SU-DHL-6 (cell line): ENCODE results near the gene BOK.

Experiments
- H2AFZ ChIP-seq: fragments of 200-600 bp; sonication (generic); 2 replicates; pipeline ENCODE4 v1.6.1; 2014; ENCODE audit warnings: low read depth, mild to moderate bottlenecking, moderate library complexity, mixed read lengths, antibody characterized with exemption, low read length; ENCODE audit not compliant: severe bottlenecking
- H3F3A ChIP-seq: fragments of 200-600 bp; shearing (Covaris generic); 2 replicates; pipeline ENCODE4 v1.6.0; 2016; ENCODE audit warnings: antibody characterized with exemption, mild to moderate bottlenecking; ENCODE audit not compliant: insufficient read depth
- H3K27ac ChIP-seq: fragments of 200-600 bp; sonication (generic); 2 replicates; pipeline ENCODE4 v1.5.1; 2016; ENCODE audit warnings: low read depth, mild to moderate bottlenecking, low read length, moderate library complexity, mixed read lengths
- H3K27me3 ChIP-seq: fragments of 200-600 bp; sonication (generic), shearing (Covaris generic); 2 replicates; pipeline ENCODE4 v1.6.0; 2014; ENCODE audit warnings: mild to moderate bottlenecking, low read length
- H3K36me3 ChIP-seq: fragments of 200-600 bp; sonication (generic); 2 replicates; pipeline ENCODE4 v1.6.1; 2014; ENCODE audit warnings: mild to moderate bottlenecking, low read length, mixed read lengths
- H3K4me2 ChIP-seq: fragments of 300-600, 200-600 bp; shearing (Covaris generic), sonication (generic); 2 replicates; pipeline ENCODE4 v1.6.0; 2014; ENCODE audit warnings: low read length, low read depth, mild to moderate bottlenecking; ENCODE audit not compliant: poor library complexity, severe bottlenecking
- H3K4me3 ChIP-seq: fragments of 200-600 bp; sonication (generic); 2 replicates; pipeline ENCODE4 v1.5.1; 2014; ENCODE audit warnings: antibody characterized with exemption, low read length, mild to moderate bottlenecking, mixed read lengths; ENCODE audit not compliant: insufficient read depth, poor library complexity, severe bottlenecking
- H3K79me2 ChIP-seq: fragments of 200-600 bp; sonication (generic); 2 replicates; pipeline ENCODE4 v1.6.1; 2014; ENCODE audit warnings: mild to moderate bottlenecking, low read length, moderate library complexity; ENCODE audit not compliant: insufficient read depth
- H3K9ac ChIP-seq: fragments of 200-600 bp; sonication (generic); 2 replicates; pipeline ENCODE4 v1.7.0; 2014; ENCODE audit warnings: mild to moderate bottlenecking, low read length
- H3K9me2 ChIP-seq: fragments of 200-600 bp; sonication (generic); replicated peaks from 2 replicates; pipeline ENCODE4 v1.6.1; 2014; ENCODE audit warnings: low read length; ENCODE audit not compliant: insufficient read depth
- H3K9me3 ChIP-seq: fragments of 200-600 bp; sonication (generic); 2 replicates; pipeline ENCODE4 v1.6.1; 2014; ENCODE audit warnings: low read length, mixed read lengths; ENCODE audit not compliant: insufficient read depth
- H4K20me1 ChIP-seq: fragments of 200-600 bp; sonication (generic); 2 replicates; pipeline ENCODE4 v1.6.1; 2014; ENCODE audit warnings: low read depth, mild to moderate bottlenecking, antibody characterized with exemption, low read length, moderate library complexity, mixed read lengths
- CTCF ChIP-seq: fragments of 200-600 bp; sonication (generic); IDR thresholded peaks from one replicate; pipeline ENCODE4 v1.5.1; 2017; ENCODE audit warnings: antibody characterized with exemption, mild to moderate bottlenecking, low read length, moderate library complexity; ENCODE audit not compliant: insufficient read depth, poor library complexity, severe bottlenecking
- EZH2phosphoT487 ChIP-seq: fragments of 200-600 bp; sonication (generic), shearing (Covaris generic); conservative IDR thresholded peaks from 2 replicates; pipeline ENCODE4 v1.6.1; 2018; ENCODE audit warnings: mild to moderate bottlenecking, antibody characterized with exemption, low read length, moderate library complexity, mixed read lengths

The BOK gene

GRCh38 chr2:241558532-241559322 is at the start of gene BOK:
BOK (plus strand) TSS chr2:241558745; CDS start chr2:241559484, 739 bp downstream.
- no peak within 1 kb of the TSS for H3K27ac ChIP-seq
- no peaks in the 10 kb centered on the region for H4K20me1 ChIP-seq
- 0 out of 2 replicates have a peak, but pooled peaks cover 4% of the 10 kb centered on the region for H3F3A ChIP-seq
- no peak within 1 kb of the TSS for H3K4me2 ChIP-seq
- H3K9ac ChIP-seq = no peak within 1 kb of the TSS
- H3K36me3 ChIP-seq = no peaks in the 10 kb centered on the region
- TF ChIP-seq EZH2phosphoT487 = no peak
- no peak for TF ChIP-seq CTCF
- H3K9me3 ChIP-seq = no peaks in the 10 kb centered on the region
- H3K4me3 ChIP-seq = no peak within 1 kb of the TSS
- no peaks in the 10 kb centered on the region for H3K27me3 ChIP-seq
- no peak within 1 kb of the TSS for H2AFZ ChIP-seq
- no peaks in the 10 kb centered on the region for H3K9me2 ChIP-seq
- H3K79me2 ChIP-seq = no peaks in the 10 kb centered on the region

GRCh38 chr2:241509155-241509784 is 49.3 kb upstream of the BOK start:
- no peaks in the 10 kb centered on the region for H3F3A ChIP-seq
- no peaks in the 10 kb centered on the region for H3K27me3 ChIP-seq
- H3K27ac ChIP-seq = no peak overlapping the region
- H3K4me3 ChIP-seq = no peak overlapping the region
- H2AFZ ChIP-seq = peak overlapping the region; percentile 95
- H3K9me3 ChIP-seq = no peaks in the 10 kb centered on the region
- no peaks in the 10 kb centered on the region for H3K9me2 ChIP-seq
- H3K36me3 ChIP-seq = no peaks in the 10 kb centered on the region
- no peak overlapping the region for H3K9ac ChIP-seq
- no peak for TF ChIP-seq CTCF
- TF ChIP-seq EZH2phosphoT487 = no peak
- H3K4me2 ChIP-seq = peak overlapping the region; percentile 26
- H4K20me1 ChIP-seq = no peaks in the 10 kb centered on the region
- peaks cover 13% of the 10 kb centered on the region for H3K79me2 ChIP-seq

GRCh38 chr2:241511091-241511741 is 47.3 kb upstream of the BOK start:
- no peak overlapping the region for H3K27ac ChIP-seq
- TF ChIP-seq CTCF = no peak
- no peak for TF ChIP-seq EZH2phosphoT487
- no peak overlapping the region for H3K4me3 ChIP-seq
- no peak overlapping the region for H3K4me2 ChIP-seq
- no peak overlapping the region for H2AFZ ChIP-seq
- no peaks in the 10 kb centered on the region for H3K27me3 ChIP-seq
- peaks cover 7% of the 10 kb centered on the region for H3K79me2 ChIP-seq
- H3K36me3 ChIP-seq = no peaks in the 10 kb centered on the region
- H3F3A ChIP-seq = no peaks in the 10 kb centered on the region
- no peaks in the 10 kb centered on the region for H3K9me2 ChIP-seq
- H4K20me1 ChIP-seq = no peaks in the 10 kb centered on the region
- H3K9ac ChIP-seq = no peak overlapping the region
- no peaks in the 10 kb centered on the region for H3K9me3 ChIP-seq
